GM23248 (cell line): ENCODE results near the gene MAN1B1. TPM values are rescaled to one million over a fixed set of nuclear protein-coding genes. Genes with fewer than 3 reads are reported as not detected.
A peak's percentile ranks its signal among the peaks of the same experiment; 100 is the strongest.

ENCODE experiments used
- DNase-seq: peaks from one replicate; pipeline ENCODE4 v3.0.0-alpha.2; 2015
- H2AFZ ChIP-seq: fragments of 200-600 bp; sonication (generic); 2 replicates; pipeline ENCODE4 v1.6.1; 2016; ENCODE audit warnings: antibody characterized with exemption
- H3F3A ChIP-seq: fragments of 200-600 bp; sonication (generic); 2 replicates; pipeline ENCODE4 v1.6.1; 2016; ENCODE audit warnings: mild to moderate bottlenecking, antibody characterized with exemption, mixed run types; ENCODE audit not compliant: insufficient read depth
- H3K27ac ChIP-seq: fragments of 200-600 bp; sonication (generic); 2 replicates; pipeline ENCODE4 v1.5.1; 2016; ENCODE audit warnings: mild to moderate bottlenecking
- H3K27me3 ChIP-seq: fragments of 200-600 bp; sonication (generic); replicated peaks from 2 replicates; pipeline ENCODE4 v1.6.1; 2016; ENCODE audit warnings: mild to moderate bottlenecking; ENCODE audit not compliant: insufficient read depth
- H3K36me3 ChIP-seq: fragments of 200-600 bp; sonication (generic); 2 replicates; pipeline ENCODE4 v1.6.1; 2016; ENCODE audit warnings: low read depth, mild to moderate bottlenecking
- H3K4me1 ChIP-seq: fragments of 200-600 bp; sonication (generic); 2 replicates; pipeline ENCODE4 v1.6.1; 2016; ENCODE audit warnings: mild to moderate bottlenecking; ENCODE audit not compliant: insufficient read depth
- H3K4me2 ChIP-seq: fragments of 200-600 bp; sonication (generic); one replicate; pipeline ENCODE4 v1.6.1; 2016; ENCODE audit warnings: mild to moderate bottlenecking; ENCODE audit not compliant: unreplicated experiment
- H3K4me3 ChIP-seq: fragments of 200-600 bp; sonication (generic); 2 replicates; pipeline ENCODE4 v1.5.1; 2016; ENCODE audit warnings: mild to moderate bottlenecking
- H3K79me2 ChIP-seq: fragments of 200-600 bp; sonication (generic); 2 replicates; pipeline ENCODE4 v1.6.1; 2016; ENCODE audit warnings: mild to moderate bottlenecking; ENCODE audit not compliant: insufficient read depth
- H3K9ac ChIP-seq: fragments of 200-600 bp; sonication (generic); 2 replicates; pipeline ENCODE4 v1.6.1; 2016; ENCODE audit warnings: mild to moderate bottlenecking
- H3K9me2 ChIP-seq: fragments of 200-600 bp; sonication (generic); 2 replicates; pipeline ENCODE4 v1.6.1; 2016; ENCODE audit warnings: mixed run types, mild to moderate bottlenecking, moderate library complexity; ENCODE audit not compliant: insufficient read depth
- H3K9me3 ChIP-seq: fragments of 200-600 bp; sonication (generic); one replicate; pipeline ENCODE4 v1.6.1; 2017; ENCODE audit warnings: low read depth
- H4K20me1 ChIP-seq: fragments of 200-600 bp; sonication (generic); 2 replicates; pipeline ENCODE4 v1.6.0; 2016; ENCODE audit not compliant: insufficient read depth
- EZH2 ChIP-seq: fragments of 200-600 bp; sonication (generic); IDR thresholded peaks from 2 replicates; pipeline ENCODE4 v1.6.1; 2018; ENCODE audit warnings: antibody characterized with exemption, mild to moderate bottlenecking; ENCODE audit not compliant: insufficient read depth, poor library complexity, severe bottlenecking
- EZH2phosphoT487 ChIP-seq: fragments of 200-600 bp; sonication (generic); IDR thresholded peaks from 2 replicates; pipeline ENCODE4 v1.6.1; 2018; ENCODE audit warnings: antibody characterized with exemption, moderate library complexity, mild to moderate bottlenecking, low read depth; ENCODE audit not compliant: insufficient read depth
- WGBS, 2 experiments: methylation state at CpG; one replicate each; pipeline ENCODE4 v1.1.6; 2015 to 2017; ENCODE audit warnings: low lambda C conversion rate in 2 of 2, low coverage in 1 of 2; ENCODE audit errors: missing lambda C conversion rate in 2 of 2; 5-methylcytosine and 5-hydroxymethylcytosine counted together
- in situ Hi-C: fragments of 300-500 bp; cut with MboI; formaldehyde crosslinking; loops from 2 replicates; pipeline ENCODE4 v1.15.0; 2020
- polyA plus RNA-seq: library from polyadenylated mRNA; unstranded; fragments of >200 nt; fragmentation: Nextera tagmentation; extraction: Ambion mirVana; gene quantifications from 2 replicates; pipeline ENCODE4 v1.2.1, GENCODE V29; 2016
- total RNA-seq: library from RNA; depleted of rRNA; stranded (reverse); fragments of >200 nt; shearing (Covaris generic); gene quantifications from 2 replicates; pipeline ENCODE4 v1.2.3, GENCODE V29; 2014

The MAN1B1 gene
- total and polyA plus RNA-seq, 2 experiments from 2014 or later = 101 to 136 TPM

- no peak overlapping the region for H3K27ac ChIP-seq
- in situ Hi-C loops = loop anchor here (25.0 kb wide), 1 partner anchor 300 kb away; the partner anchor contains the start of genes EXD3 and NOXA1
- H3K36me3 ChIP-seq = no peaks in the 10 kb centered on the region
- H3K4me2 ChIP-seq = no peak overlapping the region
- H3K9me2 ChIP-seq = no peaks in the 10 kb centered on the region
- no peak overlapping the region for H3K4me3 ChIP-seq
- no peaks in the 10 kb centered on the region for H3K27me3 ChIP-seq
- H3K9me3 ChIP-seq = no peaks in the 10 kb centered on the region
- no peaks in the 10 kb centered on the region for H3F3A ChIP-seq
- H3K9ac ChIP-seq = no peak overlapping the region
- H2AFZ ChIP-seq = no peak overlapping the region
- 93 to 95% methylated on average over 30 to 31 of the region's 35 CpGs for WGBS, 2 experiments
- TF ChIP-seq EZH2phosphoT487 = no peak
- no peak for TF ChIP-seq EZH2
- no peak for DNase-seq
- H4K20me1 ChIP-seq = no peaks in the 10 kb centered on the region
- H3K79me2 ChIP-seq = no peaks in the 10 kb centered on the region
- H3K4me1 ChIP-seq = no peaks in the 10 kb centered on the region
These were observed 25.2 kb downstream of the MAN1B1 start for GRCh38 chr9:137111788-137112563.

GRCh38 chr9:137112564-137113384 lies 26.0 kb downstream of the MAN1B1 start:
- no peak overlapping the region for H3K27ac ChIP-seq
- H3K27me3 ChIP-seq = no peaks in the 10 kb centered on the region
- no peaks in the 10 kb centered on the region for H3K79me2 ChIP-seq
- no peaks in the 10 kb centered on the region for H3K9me2 ChIP-seq
- H3K4me2 ChIP-seq = no peak overlapping the region
- H3K36me3 ChIP-seq = no peaks in the 10 kb centered on the region
- no peaks in the 10 kb centered on the region for H3K4me1 ChIP-seq
- 96% methylated on average over 29 to 39 of the region's 42 CpGs for WGBS, 2 experiments
- no peak overlapping the region for H3K4me3 ChIP-seq
- in situ Hi-C loops = loop anchor here (25.0 kb wide), 1 partner anchor 300 kb away; the partner anchor contains the start of genes EXD3 and NOXA1
- no peaks in the 10 kb centered on the region for H4K20me1 ChIP-seq
- no peak overlapping the region for H2AFZ ChIP-seq
- no peaks in the 10 kb centered on the region for H3F3A ChIP-seq
- no peak for DNase-seq
- no peak for TF ChIP-seq EZH2
- H3K9ac ChIP-seq = no peak overlapping the region
- H3K9me3 ChIP-seq = no peaks in the 10 kb centered on the region

GRCh38 chr9:137113385-137114159 lies 26.8 kb downstream of the MAN1B1 start:
- H3K27me3 ChIP-seq = no peaks in the 10 kb centered on the region
- H2AFZ ChIP-seq = no peak overlapping the region
- no peaks in the 10 kb centered on the region for H3K9me3 ChIP-seq
- H3K4me1 ChIP-seq = no peaks in the 10 kb centered on the region
- H3K36me3 ChIP-seq = no peaks in the 10 kb centered on the region
- no peak overlapping the region for H3K27ac ChIP-seq
- TF ChIP-seq EZH2 = no peak
- TF ChIP-seq EZH2phosphoT487 = no peak
- in situ Hi-C loops = loop anchor here (25.0 kb wide), 1 partner anchor 299 kb away; the partner anchor contains the start of genes EXD3 and NOXA1
- WGBS, 2 experiments = 71 to 77% methylated on average over 18 to 22 of the region's 66 CpGs
- H4K20me1 ChIP-seq = no peaks in the 10 kb centered on the region
- peak; percentile 60 for DNase-seq
- no peak overlapping the region for H3K4me3 ChIP-seq
- no peaks in the 10 kb centered on the region for H3K79me2 ChIP-seq
- H3F3A ChIP-seq = no peaks in the 10 kb centered on the region
- H3K4me2 ChIP-seq = no peak overlapping the region
- no peaks in the 10 kb centered on the region for H3K9me2 ChIP-seq
- H3K9ac ChIP-seq = no peak overlapping the region

GRCh38 chr9:137114220-137114612 lies 27.4 kb downstream of the MAN1B1 start:
- Histone ChIP-seq H2AFZ (peak overlapping the region; percentile 78), H3K4me3 (peak overlapping the region; percentile 78), H3K36me3 (no peaks in the 10 kb centered on the region), H3K9me2 (no peaks in the 10 kb centered on the region), H4K20me1 (no peaks in the 10 kb centered on the region), H3K27me3 (no peaks in the 10 kb centered on the region), H3K79me2 (no peaks in the 10 kb centered on the region), H3K4me2 (peak overlapping the region; percentile 73), H3K9me3 (no peaks in the 10 kb centered on the region), H3K27ac (no peak overlapping the region), H3K4me1 (no peaks in the 10 kb centered on the region), H3K9ac (peak overlapping the region; percentile 78), H3F3A (no peaks in the 10 kb centered on the region)
- DNase-seq = peak; percentile 45
- TF ChIP-seq EZH2phosphoT487 (no peak), EZH2 (no peak)
- WGBS, 2 experiments = 0 to 1% methylated on average over 20 to 41 of the region's 45 CpGs
- in situ Hi-C loops = loop anchor here (25.0 kb wide), 1 partner anchor 298 kb away; the partner anchor contains the start of genes EXD3 and NOXA1
